ENCODE measurements around the gene CTNNA2.

DNA sequence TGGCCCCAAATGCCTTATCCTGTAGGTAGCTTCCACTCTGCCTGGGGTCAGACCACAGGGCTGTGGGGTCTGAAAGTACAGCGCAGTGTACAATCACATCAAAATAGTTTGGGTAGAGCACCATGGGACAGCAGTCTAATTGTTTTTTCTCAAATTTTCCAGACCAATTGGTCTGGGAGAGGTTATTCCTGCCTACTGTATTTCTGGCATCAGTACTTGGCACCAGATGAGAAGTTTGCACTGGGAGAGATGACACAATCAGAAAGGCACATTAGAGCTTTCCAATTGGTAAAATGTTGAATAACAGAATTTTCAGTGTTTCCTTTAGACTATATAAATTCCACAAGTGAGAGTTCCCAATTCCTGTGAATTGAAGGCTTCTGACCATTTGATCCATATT is 822.6 kb downstream of the CTNNA2 start:
- TF ChIP-seq POLR2A (IDR thresholded peaks at IDR 0.05) = no peak
- TF ChIP-seq CTCF (IDR thresholded peaks at IDR 0.05) = no peak
